ENCODE measurements around the gene TAOK3. TPM values are rescaled to one million over a fixed set of nuclear protein-coding genes. Genes with fewer than 3 reads are reported as not detected.
A peak's percentile ranks its signal among the peaks of the same experiment; 100 is the strongest.

TAOK3 gene
- total RNA-seq, 1 donor from 2014 or later: 10.4 TPM

DNA sequence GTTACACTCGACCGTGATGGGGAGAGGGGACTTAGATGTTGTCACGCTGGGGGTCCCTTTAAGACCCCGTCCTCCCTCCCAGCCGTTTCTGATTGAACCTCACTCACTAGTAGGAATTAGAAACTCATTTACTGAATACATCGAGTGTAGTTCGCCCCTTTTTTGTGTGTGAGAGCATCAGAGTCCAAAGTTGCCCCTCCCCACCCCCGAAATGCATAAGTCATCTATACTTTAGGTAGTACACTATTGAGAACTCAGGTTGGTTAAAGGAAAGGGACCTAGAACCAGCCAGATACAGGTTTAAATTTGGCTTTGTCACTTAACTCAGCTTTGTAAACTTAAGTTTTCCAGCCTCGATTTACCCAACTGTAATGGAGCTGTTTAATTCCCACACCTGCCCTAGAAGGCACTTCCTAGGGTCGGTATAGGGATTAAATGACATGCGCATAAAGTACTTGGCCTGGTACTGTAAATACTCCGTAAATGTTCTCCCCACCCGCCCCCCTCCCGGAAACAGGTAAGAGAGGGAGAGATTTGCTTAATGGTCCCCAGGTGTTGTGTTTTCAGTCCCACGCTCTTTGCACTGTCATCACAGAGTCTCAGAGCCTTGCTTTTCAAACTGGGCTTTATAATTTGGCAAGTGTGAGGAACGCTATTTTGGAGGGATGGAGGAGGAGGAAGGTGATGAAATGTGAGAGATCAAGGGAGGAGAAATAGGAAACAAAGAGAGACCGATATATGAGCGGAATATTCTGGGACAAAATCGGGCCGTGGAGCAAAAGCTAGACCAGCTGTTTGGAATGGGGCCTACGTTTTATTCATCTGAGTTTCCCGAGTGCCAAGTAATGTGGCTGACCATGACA is 4.5 kb upstream of the TAOK3 start:
- DNase-seq (ENCODE audit: low read depth): no peak
- H3K4me3 ChIP-seq (ENCODE audit: low read depth, low read length): peak overlapping the region; percentile 83
- TF ChIP-seq, protein P1, sequence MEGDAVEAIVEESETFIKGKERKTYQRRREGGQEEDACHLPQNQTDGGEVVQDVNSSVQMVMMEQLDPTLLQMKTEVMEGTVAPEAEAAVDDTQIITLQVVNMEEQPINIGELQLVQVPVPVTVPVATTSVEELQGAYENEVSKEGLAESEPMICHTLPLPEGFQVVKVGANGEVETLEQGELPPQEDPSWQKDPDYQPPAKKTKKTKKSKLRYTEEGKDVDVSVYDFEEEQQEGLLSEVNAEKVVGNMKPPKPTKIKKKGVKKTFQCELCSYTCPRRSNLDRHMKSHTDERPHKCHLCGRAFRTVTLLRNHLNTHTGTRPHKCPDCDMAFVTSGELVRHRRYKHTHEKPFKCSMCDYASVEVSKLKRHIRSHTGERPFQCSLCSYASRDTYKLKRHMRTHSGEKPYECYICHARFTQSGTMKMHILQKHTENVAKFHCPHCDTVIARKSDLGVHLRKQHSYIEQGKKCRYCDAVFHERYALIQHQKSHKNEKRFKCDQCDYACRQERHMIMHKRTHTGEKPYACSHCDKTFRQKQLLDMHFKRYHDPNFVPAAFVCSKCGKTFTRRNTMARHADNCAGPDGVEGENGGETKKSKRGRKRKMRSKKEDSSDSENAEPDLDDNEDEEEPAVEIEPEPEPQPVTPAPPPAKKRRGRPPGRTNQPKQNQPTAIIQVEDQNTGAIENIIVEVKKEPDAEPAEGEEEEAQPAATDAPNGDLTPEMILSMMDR (conservative IDR thresholded peaks at IDR 0.05; ENCODE audit: low read depth, low read length): no peak

DNA sequence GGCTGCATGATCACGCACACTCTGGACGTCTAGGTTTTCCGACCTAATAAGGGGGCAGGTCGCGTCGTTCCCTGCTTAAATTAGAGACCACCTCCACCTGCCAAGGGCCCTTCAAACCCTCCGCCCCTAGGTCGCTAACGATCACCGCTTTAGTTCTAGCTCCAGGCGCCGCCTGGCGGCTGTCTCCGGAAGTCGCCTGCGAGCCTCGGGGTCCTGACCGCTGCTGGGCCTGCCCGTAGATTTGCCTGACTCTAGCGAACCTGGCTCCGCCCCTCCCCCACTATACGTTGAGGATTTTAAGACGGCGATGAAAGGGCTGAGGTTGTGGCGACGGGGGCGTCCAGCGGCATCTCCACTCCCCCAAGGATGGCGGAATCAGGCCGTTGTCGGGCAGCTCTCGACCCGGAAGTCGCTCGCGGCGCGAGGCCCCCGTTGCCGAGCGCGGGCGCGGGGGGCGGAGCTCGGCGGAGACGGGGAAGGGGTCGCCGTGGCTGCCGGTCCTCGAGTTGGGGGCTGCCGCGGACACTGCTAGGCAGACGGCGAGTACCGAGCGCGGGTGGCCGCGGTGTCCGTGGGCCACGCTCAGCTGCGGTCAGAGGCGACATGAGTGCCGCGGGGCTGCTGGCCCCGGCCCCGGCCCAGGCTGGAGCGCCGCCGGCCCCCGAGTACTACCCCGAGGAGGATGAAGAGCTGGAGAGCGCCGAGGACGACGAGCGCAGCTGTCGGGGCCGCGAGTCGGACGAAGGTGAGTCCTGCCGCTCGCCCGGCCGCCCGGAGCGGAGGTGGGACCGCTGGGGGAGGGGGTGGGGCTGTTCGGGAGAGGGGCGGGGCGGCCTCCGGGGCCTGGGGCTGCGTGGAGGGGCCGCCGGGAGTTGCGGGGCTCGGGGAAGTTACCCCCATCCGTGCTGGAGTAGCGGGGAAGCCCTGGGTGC is 3.6 kb upstream of the TAOK3 start, which contains the start of gene SUDS3:
SUDS3 (plus strand) TSS at position 467 of the 932 bp plus-strand sequence; CDS start at position 604, 137 bp downstream.
- peak within 1 kb of the TSS; percentile 83 for H3K4me3 ChIP-seq (ENCODE audit: low read depth, low read length)
- TF ChIP-seq, protein P1 (conservative IDR thresholded peaks at IDR 0.05; ENCODE audit: low read depth, low read length): peak; percentile 95
- no peak for DNase-seq (ENCODE audit: low read depth)

DNA sequence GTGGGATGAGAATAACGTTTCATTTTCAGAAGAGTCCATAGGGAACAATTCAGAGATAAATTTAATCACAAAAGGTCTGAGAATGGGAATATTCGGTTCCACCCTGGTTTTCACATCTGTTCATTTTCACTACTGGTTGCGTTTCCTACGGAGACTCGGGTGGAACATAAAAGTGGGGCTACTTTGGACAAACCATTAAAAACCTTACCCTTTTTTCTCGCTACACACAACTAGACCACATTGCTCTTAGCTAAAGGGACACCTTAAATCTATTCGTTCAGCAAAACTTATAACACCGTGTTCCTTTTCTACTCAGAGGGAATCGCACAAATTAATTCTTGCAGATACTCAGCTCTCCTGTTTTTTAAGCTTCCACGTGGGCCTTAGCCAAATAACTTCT is 2.6 kb upstream of the TAOK3 start:
- H3K4me3 ChIP-seq (ENCODE audit: low read depth, low read length): peak overlapping the region; percentile 83
- DNase-seq (ENCODE audit: low read depth): no peak
- TF ChIP-seq, protein P1 (conservative IDR thresholded peaks at IDR 0.05; ENCODE audit: low read depth, low read length): no peak

DNA sequence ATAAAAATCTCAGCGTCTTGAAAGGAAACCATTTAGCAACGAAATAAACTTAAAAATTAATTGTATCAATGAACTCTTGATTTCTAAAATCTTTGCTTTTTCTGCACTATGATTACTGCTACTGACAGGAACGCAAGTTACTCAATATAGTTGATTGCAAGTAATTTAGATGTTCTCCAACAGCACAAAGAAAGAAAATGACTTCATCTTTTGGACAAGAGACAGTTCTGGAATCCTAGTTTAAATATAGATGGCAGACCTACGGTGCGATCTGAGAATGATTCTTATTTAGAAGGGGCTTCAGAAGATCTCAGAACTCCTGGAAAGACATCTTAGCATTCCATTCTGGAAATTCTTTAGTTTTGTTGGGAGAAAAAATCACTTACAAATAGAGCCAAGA is 2.2 kb upstream of the TAOK3 start:
- no peak for DNase-seq (ENCODE audit: low read depth)
- H3K4me3 ChIP-seq (ENCODE audit: low read depth, low read length): no peak overlapping the region
- TF ChIP-seq, protein P1 (conservative IDR thresholded peaks at IDR 0.05; ENCODE audit: low read depth, low read length): no peak

DNA sequence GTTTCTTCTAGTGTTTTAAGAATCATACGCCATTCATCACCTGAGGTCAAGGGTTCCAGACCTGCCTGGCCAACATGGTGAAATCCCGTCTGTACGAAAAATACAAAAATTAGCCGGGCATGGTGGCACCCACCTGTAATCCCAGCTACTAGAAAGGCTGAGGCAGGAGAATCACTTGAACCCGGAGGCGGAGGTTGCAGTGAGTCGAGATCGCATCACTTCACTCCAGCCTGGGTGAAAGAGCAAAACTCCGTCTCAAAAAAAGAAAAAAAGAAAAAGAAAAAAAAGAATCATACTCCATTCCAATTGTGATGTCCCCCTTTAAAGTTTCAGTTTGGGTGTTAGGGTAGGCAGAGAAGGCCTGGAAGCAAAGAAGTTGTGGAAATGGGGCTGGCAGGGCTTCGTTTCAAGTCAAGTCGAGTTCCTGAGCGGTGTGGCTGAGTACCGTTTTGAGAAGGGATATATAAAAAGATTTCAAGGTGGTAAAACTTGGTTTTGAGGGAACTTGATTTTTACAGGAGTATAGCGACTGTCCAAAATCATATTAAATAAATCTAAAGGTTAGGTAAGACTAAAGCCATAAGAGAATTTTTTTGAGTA is 1.5 kb upstream of the TAOK3 start:
- DNase-seq (ENCODE audit: low read depth): no peak
- TF ChIP-seq, protein P1 (conservative IDR thresholded peaks at IDR 0.05; ENCODE audit: low read depth, low read length): no peak
- peak overlapping the region; percentile 83 for H3K4me3 ChIP-seq (ENCODE audit: low read depth, low read length)

DNA sequence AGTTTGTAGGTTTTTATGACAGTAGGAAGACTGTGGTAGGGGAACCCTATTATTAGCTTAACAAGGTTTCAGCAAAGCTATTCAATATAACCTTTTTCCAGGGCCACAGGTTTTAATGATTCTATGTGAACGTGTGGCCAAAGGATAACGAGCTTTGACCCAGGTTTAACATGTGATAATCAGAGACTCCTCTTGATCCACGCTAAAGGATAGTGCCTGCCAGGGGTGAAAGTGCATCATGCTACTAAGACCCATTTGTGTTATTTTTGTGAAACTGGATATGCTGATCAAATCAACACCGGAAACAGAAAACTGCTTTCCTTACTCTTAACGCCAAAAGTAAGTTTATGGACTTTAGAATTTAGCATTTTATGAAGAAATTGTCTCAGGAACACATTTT is 909 bp upstream of the TAOK3 start:
- TF ChIP-seq, protein P1 (conservative IDR thresholded peaks at IDR 0.05; ENCODE audit: low read depth, low read length): no peak
- H3K4me3 ChIP-seq (ENCODE audit: low read depth, low read length): peak overlapping the region; percentile 83
- no peak for DNase-seq (ENCODE audit: low read depth)

Measured in epithelial cell of proximal tubule (primary cell).